Mesendoderm (in vitro differentiated cells): ENCODE data around the gene DHDDS.

Experiments used
- DNase-seq: peaks from one replicate; pipeline ENCODE4 v3.0.0; 2013
- H2AK5ac ChIP-seq: 2 replicates; pipeline ENCODE4 v1.6.1; 2013; ENCODE audit warnings: low read length, inconsistent platforms
- H2BK120ac ChIP-seq: 2 replicates; pipeline ENCODE4 v1.6.1; 2013; ENCODE audit warnings: low read depth, mild to moderate bottlenecking, low read length, moderate library complexity, mixed read lengths
- H2BK15ac ChIP-seq: replicated peaks from 2 replicates; pipeline ENCODE4 v1.6.1; 2013; ENCODE audit warnings: low read depth, mild to moderate bottlenecking, moderate library complexity
- H2BK5ac ChIP-seq: 2 replicates; pipeline ENCODE4 v1.6.1; 2013; ENCODE audit warnings: low read length, inconsistent platforms
- H3K18ac ChIP-seq: 2 replicates; pipeline ENCODE4 v1.6.1; 2013; ENCODE audit warnings: mild to moderate bottlenecking, low read length, mixed read lengths
- H3K23ac ChIP-seq: one replicate; pipeline ENCODE4 v1.6.1; 2013; ENCODE audit warnings: low read length
- H3K27ac ChIP-seq: 2 replicates; pipeline ENCODE4 v1.5.1; 2013; ENCODE audit warnings: low read depth, mild to moderate bottlenecking, inconsistent platforms, low read length, moderate library complexity
- H3K27me3 ChIP-seq: 2 replicates; pipeline ENCODE4 v1.6.1; 2013; ENCODE audit warnings: low read length, control low read depth, mild to moderate bottlenecking, inconsistent platforms; ENCODE audit not compliant: insufficient read depth, poor library complexity
- H3K36me3 ChIP-seq: 2 replicates; pipeline ENCODE4 v1.6.1; 2013; ENCODE audit warnings: low read length, inconsistent platforms; ENCODE audit not compliant: control insufficient read depth, insufficient read depth
- H3K4ac ChIP-seq: one replicate; pipeline ENCODE4 v1.6.1; 2013; ENCODE audit warnings: low read depth, mild to moderate bottlenecking, low read length, moderate library complexity
- H3K4me1 ChIP-seq: 2 replicates; pipeline ENCODE4 v1.6.1; 2013; ENCODE audit warnings: low read depth, low read length, inconsistent platforms; ENCODE audit not compliant: control insufficient read depth
- H3K4me2 ChIP-seq: 2 replicates; pipeline ENCODE4 v1.6.1; 2013; ENCODE audit warnings: low read length
- H3K4me3 ChIP-seq: 2 replicates; pipeline ENCODE4 v1.5.1; 2013; ENCODE audit warnings: mild to moderate bottlenecking, low read length
- H3K56ac ChIP-seq: one replicate; pipeline ENCODE4 v1.6.1; 2013; ENCODE audit warnings: low read length
- H3K79me1 ChIP-seq: 2 replicates; pipeline ENCODE4 v1.6.1; 2013; ENCODE audit warnings: low read length, inconsistent platforms
- H3K79me2 ChIP-seq: 2 replicates; pipeline ENCODE4 v1.6.1; 2013; ENCODE audit warnings: mild to moderate bottlenecking, low read length; ENCODE audit not compliant: control insufficient read depth, insufficient read depth
- H3K9ac ChIP-seq: 2 replicates; pipeline ENCODE4 v1.6.1; 2013; ENCODE audit warnings: low read length, inconsistent platforms
- H4K5ac ChIP-seq: one replicate; pipeline ENCODE4 v1.6.1; 2013; ENCODE audit warnings: low read length
- H4K8ac ChIP-seq: one replicate; pipeline ENCODE4 v1.6.1; 2013; ENCODE audit warnings: low read depth, mild to moderate bottlenecking, control low read depth, low read length, moderate library complexity
- WGBS: extraction: QIAGEN DNeasy Blood & Tissue Kit; methylation state at CpG from one replicate; pipeline ENCODE4 v1.1.7; 2013; ENCODE audit warnings: low lambda C conversion rate, missing lambda C conversion rate; ENCODE audit not compliant: insufficient coverage; ENCODE audit errors: extremely low coverage; 5-methylcytosine and 5-hydroxymethylcytosine counted together

The DHDDS gene

GRCh38 chr1:26449868-26450267 lies 17.7 kb downstream of the DHDDS start:
- H3K79me2 ChIP-seq: no peaks in the 10 kb centered on the region
- H2BK5ac ChIP-seq: no peak overlapping the region
- no peak overlapping the region for H3K9ac ChIP-seq
- no peak overlapping the region for H4K5ac ChIP-seq
- no peak overlapping the region for H4K8ac ChIP-seq
- no peak overlapping the region for H3K4ac ChIP-seq
- H3K4me1 ChIP-seq: no peaks in the 10 kb centered on the region
- no peak overlapping the region for H3K23ac ChIP-seq
- no peak overlapping the region for H3K18ac ChIP-seq
- no CpG with 5 or more reads among the region's 3 CpGs for WGBS
- H3K4me3 ChIP-seq: no peak overlapping the region
- no peak overlapping the region for H2BK15ac ChIP-seq
- DNase-seq: no peak
- no peaks in the 10 kb centered on the region for H3K79me1 ChIP-seq
- H3K4me2 ChIP-seq: no peak overlapping the region
- H3K27ac ChIP-seq: no peak overlapping the region
- no peak overlapping the region for H2BK120ac ChIP-seq
- no peaks in the 10 kb centered on the region for H3K27me3 ChIP-seq
- no peak overlapping the region for H2AK5ac ChIP-seq
- H3K56ac ChIP-seq: no peak overlapping the region
- H3K36me3 ChIP-seq: peaks cover 4% of the 10 kb centered on the region

- Histone ChIP-seq H3K56ac (no peak overlapping the region), H3K4me3 (no peak overlapping the region), H3K9ac (no peak overlapping the region), H3K23ac (no peak overlapping the region), H2BK5ac (no peak overlapping the region), H3K79me2 (no peaks in the 10 kb centered on the region), H4K5ac (no peak overlapping the region), H3K36me3 (peaks cover 4% of the 10 kb centered on the region), H3K27me3 (no peaks in the 10 kb centered on the region), H3K4me2 (no peak overlapping the region), H3K79me1 (no peaks in the 10 kb centered on the region), H2BK120ac (no peak overlapping the region), H3K27ac (no peak overlapping the region), H2BK15ac (no peak overlapping the region), H3K4me1 (no peaks in the 10 kb centered on the region), H4K8ac (no peak overlapping the region), H3K4ac (no peak overlapping the region), H2AK5ac (no peak overlapping the region), H3K18ac (no peak overlapping the region)
- DNase-seq: no peak
- no CpG with 5 or more reads among the region's 3 CpGs for WGBS
Observed at GRCh38 chr1:26450908-26451307, 18.8 kb downstream of the DHDDS start.

- H3K4ac ChIP-seq: no peak overlapping the region
Observed at GRCh38 chr1:26452459-26453183, 20.5 kb downstream of the DHDDS start.

GRCh38 chr1:26459148-26459547 lies 27.0 kb downstream of the DHDDS start:
- no peaks in the 10 kb centered on the region for H3K4me1 ChIP-seq
- no peak overlapping the region for H3K27ac ChIP-seq
- no peak overlapping the region for H3K4me3 ChIP-seq
- no peak overlapping the region for H2BK15ac ChIP-seq
- H3K36me3 ChIP-seq: peaks cover 3% of the 10 kb centered on the region
- H2BK5ac ChIP-seq: no peak overlapping the region
- H3K27me3 ChIP-seq: no peaks in the 10 kb centered on the region
- H2AK5ac ChIP-seq: no peak overlapping the region
- no peak overlapping the region for H2BK120ac ChIP-seq
- H3K23ac ChIP-seq: no peak overlapping the region
- no peak overlapping the region for H3K18ac ChIP-seq
- H4K5ac ChIP-seq: no peak overlapping the region
- DNase-seq: no peak
- H3K9ac ChIP-seq: no peak overlapping the region
- H3K4me2 ChIP-seq: no peak overlapping the region
- no peaks in the 10 kb centered on the region for H3K79me1 ChIP-seq
- H3K79me2 ChIP-seq: no peaks in the 10 kb centered on the region
- H4K8ac ChIP-seq: no peak overlapping the region
- H3K4ac ChIP-seq: no peak overlapping the region
- no CpG with 5 or more reads among the region's 1 CpG for WGBS
- no peak overlapping the region for H3K56ac ChIP-seq

More at GRCh38 chr1:26452459-26453183, 20.5 kb downstream of the DHDDS start:
- no peak overlapping the region for H2BK120ac ChIP-seq
- H3K36me3 ChIP-seq: peaks cover under 1% of the 10 kb centered on the region
- no peak overlapping the region for H3K23ac ChIP-seq
- WGBS: no CpG with 5 or more reads among the region's 5 CpGs
- H3K56ac ChIP-seq: no peak overlapping the region
- H3K9ac ChIP-seq: no peak overlapping the region
- H2BK15ac ChIP-seq: no peak overlapping the region
- no peak overlapping the region for H4K5ac ChIP-seq
- H3K27ac ChIP-seq: no peak overlapping the region
- H3K4me3 ChIP-seq: no peak overlapping the region
- H2BK5ac ChIP-seq: no peak overlapping the region
- no peaks in the 10 kb centered on the region for H3K79me2 ChIP-seq
- H2AK5ac ChIP-seq: no peak overlapping the region
- H3K4me1 ChIP-seq: no peaks in the 10 kb centered on the region
- no peaks in the 10 kb centered on the region for H3K27me3 ChIP-seq
- no peak for DNase-seq
- H3K4me2 ChIP-seq: no peak overlapping the region
- no peaks in the 10 kb centered on the region for H3K79me1 ChIP-seq
- no peak overlapping the region for H4K8ac ChIP-seq
- H3K18ac ChIP-seq: no peak overlapping the region

GRCh38 chr1:26459573-26460031 lies 27.5 kb downstream of the DHDDS start:
- H2BK15ac ChIP-seq: no peak overlapping the region
- no peaks in the 10 kb centered on the region for H3K4me1 ChIP-seq
- no peak overlapping the region for H3K4me3 ChIP-seq
- H3K56ac ChIP-seq: no peak overlapping the region
- H3K36me3 ChIP-seq: peaks cover 3% of the 10 kb centered on the region
- no peak for DNase-seq
- no peaks in the 10 kb centered on the region for H3K79me1 ChIP-seq
- H2AK5ac ChIP-seq: no peak overlapping the region
- H2BK5ac ChIP-seq: no peak overlapping the region
- no peak overlapping the region for H4K8ac ChIP-seq
- H3K79me2 ChIP-seq: no peaks in the 10 kb centered on the region
- H3K9ac ChIP-seq: no peak overlapping the region
- H3K27ac ChIP-seq: no peak overlapping the region
- H3K4me2 ChIP-seq: no peak overlapping the region
- H2BK120ac ChIP-seq: no peak overlapping the region
- no CpG with 5 or more reads among the region's 3 CpGs for WGBS
- no peaks in the 10 kb centered on the region for H3K27me3 ChIP-seq
- H3K18ac ChIP-seq: no peak overlapping the region
- H3K4ac ChIP-seq: no peak overlapping the region
- no peak overlapping the region for H3K23ac ChIP-seq
- H4K5ac ChIP-seq: no peak overlapping the region

GRCh38 chr1:26468911-26469310 lies 36.8 kb downstream of the DHDDS start:
- DNase-seq: no peak
- WGBS: no CpG with 5 or more reads among the region's 10 CpGs
- H3K4me3 ChIP-seq: no peak overlapping the region
- no peak overlapping the region for H2AK5ac ChIP-seq
- no peak overlapping the region for H2BK15ac ChIP-seq
- H3K27ac ChIP-seq: no peak overlapping the region
- H3K4me2 ChIP-seq: no peak overlapping the region
- H2BK5ac ChIP-seq: no peak overlapping the region
- peaks cover 6% of the 10 kb centered on the region for H3K36me3 ChIP-seq
- H3K4me1 ChIP-seq: peaks cover 8% of the 10 kb centered on the region
- H3K56ac ChIP-seq: no peak overlapping the region
- no peak overlapping the region for H3K9ac ChIP-seq
- H3K79me1 ChIP-seq: peaks cover 3% of the 10 kb centered on the region
- H3K23ac ChIP-seq: no peak overlapping the region
- H4K8ac ChIP-seq: no peak overlapping the region
- H3K79me2 ChIP-seq: peaks cover 9% of the 10 kb centered on the region
- no peak overlapping the region for H3K18ac ChIP-seq
- no peak overlapping the region for H2BK120ac ChIP-seq
- H3K4ac ChIP-seq: no peak overlapping the region
- H4K5ac ChIP-seq: no peak overlapping the region
- no peaks in the 10 kb centered on the region for H3K27me3 ChIP-seq
